ENCODE measurements around the gene TRIM8.
A peak's percentile ranks its signal among the peaks of the same experiment; 100 is the strongest.

Gene TRIM8

GRCh38 chr10:102627736-102628293, 16.5 kb upstream of the TRIM8 start:
- H3K36me3 ChIP-seq (ENCODE audit: insufficient read depth, low read length), result no peaks in the 10 kb centered on the region
- H3K4me2 ChIP-seq (ENCODE audit: low read length), result peak overlapping the region; percentile 37
- peaks cover 72% of the 10 kb centered on the region for H3K4me1 ChIP-seq (ENCODE audit: control insufficient read depth, insufficient read depth, low read length)
- peak overlapping the region; percentile 76 for H3K9ac ChIP-seq (ENCODE audit: low read depth, low read length)
- no peaks in the 10 kb centered on the region for H3K9me3 ChIP-seq (replicated peaks; ENCODE audit: low read length)
- H3K4me3 ChIP-seq (ENCODE audit: low read length), result no peak overlapping the region
- H3K27me3 ChIP-seq (ENCODE audit: control insufficient read depth, insufficient read depth, low read length), result no peaks in the 10 kb centered on the region

- H3K4me2 ChIP-seq (ENCODE audit: low read length), result peak overlapping the region; percentile 37
- H3K36me3 ChIP-seq (ENCODE audit: insufficient read depth, low read length), result no peaks in the 10 kb centered on the region
- no peak overlapping the region for H3K4me3 ChIP-seq (ENCODE audit: low read length)
- peaks cover 78% of the 10 kb centered on the region for H3K4me1 ChIP-seq (ENCODE audit: control insufficient read depth, insufficient read depth, low read length)
- H3K27me3 ChIP-seq (ENCODE audit: control insufficient read depth, insufficient read depth, low read length), result no peaks in the 10 kb centered on the region
- H3K9ac ChIP-seq (ENCODE audit: low read depth, low read length), result peak overlapping the region; percentile 76
- H3K9me3 ChIP-seq (replicated peaks; ENCODE audit: low read length), result no peaks in the 10 kb centered on the region
Observed at GRCh38 chr10:102628451-102628911, 15.8 kb upstream of the TRIM8 start.

GRCh38 chr10:102629661-102630614, 14.3 kb upstream of the TRIM8 start:
- Histone ChIP-seq H3K4me1 (ENCODE audit: control insufficient read depth, insufficient read depth, low read length) (peaks cover 90% of the 10 kb centered on the region), H3K9me3 (replicated peaks; ENCODE audit: low read length) (no peaks in the 10 kb centered on the region), H3K9ac (ENCODE audit: low read depth, low read length) (peak overlapping the region; percentile 59), H3K27me3 (ENCODE audit: control insufficient read depth, insufficient read depth, low read length) (no peaks in the 10 kb centered on the region), H3K4me3 (ENCODE audit: low read length) (no peak overlapping the region), H3K36me3 (ENCODE audit: insufficient read depth, low read length) (no peaks in the 10 kb centered on the region), H3K4me2 (ENCODE audit: low read length) (peak overlapping the region; percentile 65)

- Histone ChIP-seq H3K9me3 (replicated peaks; ENCODE audit: low read length) (no peaks in the 10 kb centered on the region), H3K4me3 (ENCODE audit: low read length) (no peak overlapping the region), H3K4me1 (ENCODE audit: control insufficient read depth, insufficient read depth, low read length) (peaks cover 88% of the 10 kb centered on the region), H3K36me3 (ENCODE audit: insufficient read depth, low read length) (no peaks in the 10 kb centered on the region), H3K9ac (ENCODE audit: low read depth, low read length) (no peak overlapping the region), H3K4me2 (ENCODE audit: low read length) (no peak overlapping the region), H3K27me3 (ENCODE audit: control insufficient read depth, insufficient read depth, low read length) (no peaks in the 10 kb centered on the region)
Observed at GRCh38 chr10:102630663-102631062, 13.6 kb upstream of the TRIM8 start.

- H3K27me3 ChIP-seq (ENCODE audit: control insufficient read depth, insufficient read depth, low read length), result no peaks in the 10 kb centered on the region
- no peaks in the 10 kb centered on the region for H3K36me3 ChIP-seq (ENCODE audit: insufficient read depth, low read length)
- H3K9ac ChIP-seq (ENCODE audit: low read depth, low read length), result no peak overlapping the region
- no peak overlapping the region for H3K4me2 ChIP-seq (ENCODE audit: low read length)
- H3K9me3 ChIP-seq (replicated peaks; ENCODE audit: low read length), result no peaks in the 10 kb centered on the region
- H3K4me3 ChIP-seq (ENCODE audit: low read length), result no peak overlapping the region
- H3K4me1 ChIP-seq (ENCODE audit: control insufficient read depth, insufficient read depth, low read length), result peaks cover 83% of the 10 kb centered on the region
Observed at GRCh38 chr10:102631525-102632393, 12.5 kb upstream of the TRIM8 start.

- H3K9me3 ChIP-seq (replicated peaks; ENCODE audit: low read length), result no peaks in the 10 kb centered on the region
- H3K4me1 ChIP-seq (ENCODE audit: control insufficient read depth, insufficient read depth, low read length), result peaks cover 75% of the 10 kb centered on the region
- peak overlapping the region; percentile 71 for H3K4me2 ChIP-seq (ENCODE audit: low read length)
- peak overlapping the region; percentile 58 for H3K9ac ChIP-seq (ENCODE audit: low read depth, low read length)
- no peaks in the 10 kb centered on the region for H3K36me3 ChIP-seq (ENCODE audit: insufficient read depth, low read length)
- peak overlapping the region; percentile 37 for H3K4me3 ChIP-seq (ENCODE audit: low read length)
- H3K27me3 ChIP-seq (ENCODE audit: control insufficient read depth, insufficient read depth, low read length), result no peaks in the 10 kb centered on the region
Observed at GRCh38 chr10:102632394-102633111, 11.7 kb upstream of the TRIM8 start.

- H3K4me2 ChIP-seq (ENCODE audit: low read length), result peak overlapping the region; percentile 71
- peaks cover 68% of the 10 kb centered on the region for H3K4me1 ChIP-seq (ENCODE audit: control insufficient read depth, insufficient read depth, low read length)
- H3K36me3 ChIP-seq (ENCODE audit: insufficient read depth, low read length), result no peaks in the 10 kb centered on the region
- no peaks in the 10 kb centered on the region for H3K27me3 ChIP-seq (ENCODE audit: control insufficient read depth, insufficient read depth, low read length)
- H3K9ac ChIP-seq (ENCODE audit: low read depth, low read length), result peak overlapping the region; percentile 58
- peak overlapping the region; percentile 37 for H3K4me3 ChIP-seq (ENCODE audit: low read length)
- H3K9me3 ChIP-seq (replicated peaks; ENCODE audit: low read length), result no peaks in the 10 kb centered on the region
Observed at GRCh38 chr10:102633287-102633686, 11.0 kb upstream of the TRIM8 start.

- Histone ChIP-seq H3K9ac (ENCODE audit: low read depth, low read length) (peak overlapping the region; percentile 58), H3K27me3 (ENCODE audit: control insufficient read depth, insufficient read depth, low read length) (no peaks in the 10 kb centered on the region), H3K9me3 (replicated peaks; ENCODE audit: low read length) (no peaks in the 10 kb centered on the region), H3K36me3 (ENCODE audit: insufficient read depth, low read length) (no peaks in the 10 kb centered on the region), H3K4me3 (ENCODE audit: low read length) (peak overlapping the region; percentile 31), H3K4me2 (ENCODE audit: low read length) (peak overlapping the region; percentile 71), H3K4me1 (ENCODE audit: control insufficient read depth, insufficient read depth, low read length) (peaks cover 62% of the 10 kb centered on the region)
Observed at GRCh38 chr10:102633848-102634247, 10.4 kb upstream of the TRIM8 start.

- no peaks in the 10 kb centered on the region for H3K9me3 ChIP-seq (replicated peaks; ENCODE audit: low read length)
- H3K27me3 ChIP-seq (ENCODE audit: control insufficient read depth, insufficient read depth, low read length), result no peaks in the 10 kb centered on the region
- peaks cover 54% of the 10 kb centered on the region for H3K4me1 ChIP-seq (ENCODE audit: control insufficient read depth, insufficient read depth, low read length)
Observed at GRCh38 chr10:102634686-102635085, 9.6 kb upstream of the TRIM8 start.

GRCh38 chr10:102635377-102635776, 8.9 kb upstream of the TRIM8 start:
- Histone ChIP-seq H3K4me3 (ENCODE audit: low read length) (no peak overlapping the region), H3K4me1 (ENCODE audit: control insufficient read depth, insufficient read depth, low read length) (peaks cover 47% of the 10 kb centered on the region), H3K27me3 (ENCODE audit: control insufficient read depth, insufficient read depth, low read length) (no peaks in the 10 kb centered on the region), H3K36me3 (ENCODE audit: insufficient read depth, low read length) (no peaks in the 10 kb centered on the region), H3K9ac (ENCODE audit: low read depth, low read length) (no peak overlapping the region), H3K4me2 (ENCODE audit: low read length) (no peak overlapping the region), H3K9me3 (replicated peaks; ENCODE audit: low read length) (no peaks in the 10 kb centered on the region)

More at GRCh38 chr10:102634686-102635085, 9.6 kb upstream of the TRIM8 start:
- no peaks in the 10 kb centered on the region for H3K36me3 ChIP-seq (ENCODE audit: insufficient read depth, low read length)
- no peak overlapping the region for H3K4me3 ChIP-seq (ENCODE audit: low read length)
- H3K9ac ChIP-seq (ENCODE audit: low read depth, low read length), result no peak overlapping the region
- no peak overlapping the region for H3K4me2 ChIP-seq (ENCODE audit: low read length)
